Thyroid gland (tissue), 4 donors: Measurements from ENCODE around the gene ENOX1.

Experiments used
- POLR2A ChIP-seq, 2 donors: fragments of 450-650 bp; IDR thresholded peaks; one replicate each; pipeline ENCODE4 v1.6.1; 2017; ENCODE audit warnings: antibody characterized with exemption in 2 of 2, mild to moderate bottlenecking in 2 of 2, moderate library complexity in 1 of 2
- TF ChIP-seq, protein P1 (sequence below), 6 experiments: fragments of 200-600 bp in 3 of 6; fragments of 450-650 bp in 3 of 6; sonication (generic) in 3 of 6; IDR thresholded peaks; one replicate each; pipeline ENCODE4 v1.5.1; 2016 to 2019; ENCODE audit warnings: antibody characterized with exemption in 6 of 6, mild to moderate bottlenecking in 2 of 6, inconsistent platforms in 1 of 6, moderate library complexity in 1 of 6

DNA sequence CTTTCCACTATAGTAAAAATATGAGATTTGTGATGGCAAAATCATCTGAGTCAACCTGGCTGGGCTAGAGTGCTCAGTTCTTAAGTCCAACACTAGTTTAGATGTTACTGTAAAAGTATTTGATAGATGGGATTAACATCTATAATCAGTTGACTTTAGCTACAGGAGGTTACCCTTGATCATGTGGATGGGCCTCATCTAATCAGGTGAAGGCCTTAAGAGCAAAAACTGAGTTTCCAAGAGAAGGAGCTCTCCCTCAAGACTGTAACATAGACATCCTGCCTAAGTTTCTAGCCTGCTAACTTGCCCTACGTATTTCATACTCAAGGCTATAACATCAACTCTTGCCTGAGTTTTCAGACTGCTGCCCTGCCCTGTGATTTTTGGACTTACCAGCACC, 132.8 kb downstream of the ENOX1 start:
- TF ChIP-seq, protein P1, sequence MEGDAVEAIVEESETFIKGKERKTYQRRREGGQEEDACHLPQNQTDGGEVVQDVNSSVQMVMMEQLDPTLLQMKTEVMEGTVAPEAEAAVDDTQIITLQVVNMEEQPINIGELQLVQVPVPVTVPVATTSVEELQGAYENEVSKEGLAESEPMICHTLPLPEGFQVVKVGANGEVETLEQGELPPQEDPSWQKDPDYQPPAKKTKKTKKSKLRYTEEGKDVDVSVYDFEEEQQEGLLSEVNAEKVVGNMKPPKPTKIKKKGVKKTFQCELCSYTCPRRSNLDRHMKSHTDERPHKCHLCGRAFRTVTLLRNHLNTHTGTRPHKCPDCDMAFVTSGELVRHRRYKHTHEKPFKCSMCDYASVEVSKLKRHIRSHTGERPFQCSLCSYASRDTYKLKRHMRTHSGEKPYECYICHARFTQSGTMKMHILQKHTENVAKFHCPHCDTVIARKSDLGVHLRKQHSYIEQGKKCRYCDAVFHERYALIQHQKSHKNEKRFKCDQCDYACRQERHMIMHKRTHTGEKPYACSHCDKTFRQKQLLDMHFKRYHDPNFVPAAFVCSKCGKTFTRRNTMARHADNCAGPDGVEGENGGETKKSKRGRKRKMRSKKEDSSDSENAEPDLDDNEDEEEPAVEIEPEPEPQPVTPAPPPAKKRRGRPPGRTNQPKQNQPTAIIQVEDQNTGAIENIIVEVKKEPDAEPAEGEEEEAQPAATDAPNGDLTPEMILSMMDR (IDR thresholded peaks at IDR 0.05), result no peak
- no peak for TF ChIP-seq POLR2A (IDR thresholded peaks at IDR 0.05)
